SU-DHL-6 (cell line): ENCODE measurements around the gene USP12.

ENCODE experiments used
- H2AFZ ChIP-seq: fragments of 200-600 bp; sonication (generic); 2 replicates; pipeline ENCODE4 v1.6.1; 2014; ENCODE audit warnings: low read depth, mild to moderate bottlenecking, moderate library complexity, mixed read lengths, antibody characterized with exemption, low read length; ENCODE audit not compliant: severe bottlenecking
- H3F3A ChIP-seq: fragments of 200-600 bp; shearing (Covaris generic); 2 replicates; pipeline ENCODE4 v1.6.0; 2016; ENCODE audit warnings: antibody characterized with exemption, mild to moderate bottlenecking; ENCODE audit not compliant: insufficient read depth
- H3K27ac ChIP-seq: fragments of 200-600 bp; sonication (generic); 2 replicates; pipeline ENCODE4 v1.5.1; 2016; ENCODE audit warnings: low read depth, mild to moderate bottlenecking, low read length, moderate library complexity, mixed read lengths
- H3K27me3 ChIP-seq: fragments of 200-600 bp; sonication (generic), shearing (Covaris generic); 2 replicates; pipeline ENCODE4 v1.6.0; 2014; ENCODE audit warnings: mild to moderate bottlenecking, low read length
- H3K36me3 ChIP-seq: fragments of 200-600 bp; sonication (generic); 2 replicates; pipeline ENCODE4 v1.6.1; 2014; ENCODE audit warnings: mild to moderate bottlenecking, low read length, mixed read lengths
- H3K4me2 ChIP-seq: fragments of 300-600, 200-600 bp; shearing (Covaris generic), sonication (generic); 2 replicates; pipeline ENCODE4 v1.6.0; 2014; ENCODE audit warnings: low read length, low read depth, mild to moderate bottlenecking; ENCODE audit not compliant: poor library complexity, severe bottlenecking
- H3K4me3 ChIP-seq: fragments of 200-600 bp; sonication (generic); 2 replicates; pipeline ENCODE4 v1.5.1; 2014; ENCODE audit warnings: antibody characterized with exemption, low read length, mild to moderate bottlenecking, mixed read lengths; ENCODE audit not compliant: insufficient read depth, poor library complexity, severe bottlenecking
- H3K79me2 ChIP-seq: fragments of 200-600 bp; sonication (generic); 2 replicates; pipeline ENCODE4 v1.6.1; 2014; ENCODE audit warnings: mild to moderate bottlenecking, low read length, moderate library complexity; ENCODE audit not compliant: insufficient read depth
- H3K9ac ChIP-seq: fragments of 200-600 bp; sonication (generic); 2 replicates; pipeline ENCODE4 v1.7.0; 2014; ENCODE audit warnings: mild to moderate bottlenecking, low read length
- H3K9me2 ChIP-seq: fragments of 200-600 bp; sonication (generic); replicated peaks from 2 replicates; pipeline ENCODE4 v1.6.1; 2014; ENCODE audit warnings: low read length; ENCODE audit not compliant: insufficient read depth
- H3K9me3 ChIP-seq: fragments of 200-600 bp; sonication (generic); 2 replicates; pipeline ENCODE4 v1.6.1; 2014; ENCODE audit warnings: low read length, mixed read lengths; ENCODE audit not compliant: insufficient read depth
- H4K20me1 ChIP-seq: fragments of 200-600 bp; sonication (generic); 2 replicates; pipeline ENCODE4 v1.6.1; 2014; ENCODE audit warnings: low read depth, mild to moderate bottlenecking, antibody characterized with exemption, low read length, moderate library complexity, mixed read lengths
- CTCF ChIP-seq: fragments of 200-600 bp; sonication (generic); IDR thresholded peaks from one replicate; pipeline ENCODE4 v1.5.1; 2017; ENCODE audit warnings: antibody characterized with exemption, mild to moderate bottlenecking, low read length, moderate library complexity; ENCODE audit not compliant: insufficient read depth, poor library complexity, severe bottlenecking
- EZH2phosphoT487 ChIP-seq: fragments of 200-600 bp; sonication (generic), shearing (Covaris generic); conservative IDR thresholded peaks from 2 replicates; pipeline ENCODE4 v1.6.1; 2018; ENCODE audit warnings: mild to moderate bottlenecking, antibody characterized with exemption, low read length, moderate library complexity, mixed read lengths

The USP12 gene

GRCh38 chr13:27018882-27019281 lies 152.7 kb downstream of the USP12 start:
- Histone ChIP-seq H3K4me3 (no peak overlapping the region), H3K27me3 (no peaks in the 10 kb centered on the region), H3K9me2 (no peaks in the 10 kb centered on the region), H4K20me1 (no peaks in the 10 kb centered on the region), H3K79me2 (no peaks in the 10 kb centered on the region), H3K9ac (no peak overlapping the region), H3K4me2 (no peak overlapping the region), H3K36me3 (no peaks in the 10 kb centered on the region), H3K27ac (no peak overlapping the region), H3K9me3 (no peaks in the 10 kb centered on the region), H3F3A (no peaks in the 10 kb centered on the region), H2AFZ (no peak overlapping the region)
- TF ChIP-seq EZH2phosphoT487: no peak
- no peak for TF ChIP-seq CTCF

- H4K20me1 ChIP-seq: no peaks in the 10 kb centered on the region
- H3K79me2 ChIP-seq: no peaks in the 10 kb centered on the region
- no peaks in the 10 kb centered on the region for H3K36me3 ChIP-seq
- H3K27me3 ChIP-seq: no peaks in the 10 kb centered on the region
- no peaks in the 10 kb centered on the region for H3F3A ChIP-seq
- no peak overlapping the region for H2AFZ ChIP-seq
- H3K4me2 ChIP-seq: no peak overlapping the region
- TF ChIP-seq EZH2phosphoT487 (no peak), CTCF (no peak)
- no peak overlapping the region for H3K9ac ChIP-seq
- H3K9me3 ChIP-seq: no peaks in the 10 kb centered on the region
- no peaks in the 10 kb centered on the region for H3K9me2 ChIP-seq
- no peak overlapping the region for H3K4me3 ChIP-seq
- no peak overlapping the region for H3K27ac ChIP-seq
Observed at GRCh38 chr13:27018344-27018861, 153.2 kb downstream of the USP12 start.

- Histone ChIP-seq H3K27ac (no peak overlapping the region), H3K9me3 (no peaks in the 10 kb centered on the region), H3K36me3 (no peaks in the 10 kb centered on the region), H3K79me2 (no peaks in the 10 kb centered on the region), H3K27me3 (no peaks in the 10 kb centered on the region), H2AFZ (no peak overlapping the region), H3F3A (no peaks in the 10 kb centered on the region), H3K9me2 (no peaks in the 10 kb centered on the region), H3K4me2 (no peak overlapping the region), H3K4me3 (no peak overlapping the region), H3K9ac (no peak overlapping the region), H4K20me1 (no peaks in the 10 kb centered on the region)
- no peak for TF ChIP-seq EZH2phosphoT487
- TF ChIP-seq CTCF: no peak
Observed at GRCh38 chr13:27016875-27017274, 154.7 kb downstream of the USP12 start.
